Panc1 (cell line): ENCODE data around the gene LRP2. TPM values are rescaled to one million over a fixed set of nuclear protein-coding genes. Genes with fewer than 3 reads are reported as not detected.

ENCODE experiments used
- ATAC-seq: fragments of 200-7000 bp; cut with Tn5 transposase; 2 replicates; pipeline ENCODE4 v1.9.1; 2020; ENCODE audit warnings: mild to moderate bottlenecking, moderate library complexity
- BruUV-seq: library from RNA; stranded (reverse); fragments of 400-500 nt; replicated peaks from 2 replicates; lab custom pipeline; 2021; lab: Mats Ljungman, UMichigan
- CTCF ChIA-PET: fragments of 300-600 bp; sonication (Branson Sonifier 250); formaldehyde crosslinking; loops from one replicate; lab custom pipeline; 2022; ENCODE audit warnings: antibody characterized with exemption; lab: Charles Lee
- POLR2A ChIA-PET: fragments of 300-600 bp; sonication (Branson Sonifier 250); formaldehyde crosslinking; loops from one replicate; lab custom pipeline; 2022; ENCODE audit warnings: antibody characterized with exemption; lab: Charles Lee
- DNase-seq: peaks from one replicate; pipeline ENCODE4 v3.0.0-alpha.2; 2010; ENCODE audit warnings: low read depth, low spot score
- H3K27ac ChIP-seq: 2 replicates; pipeline ENCODE4 v1.5.1; 2011; ENCODE audit warnings: mild to moderate bottlenecking, low read length, inconsistent platforms
- H3K27me3 ChIP-seq: fragments of 200-500 bp; sonication (Bioruptor generic); 2 replicates; pipeline ENCODE4 v1.6.0; 2014; ENCODE audit warnings: low read length, inconsistent platforms; ENCODE audit not compliant: control insufficient read depth, insufficient read depth
- H3K36me3 ChIP-seq: fragments of 200-500 bp; sonication (Bioruptor generic); 2 replicates; pipeline ENCODE4 v1.5.1; 2014; ENCODE audit warnings: inconsistent platforms, mild to moderate bottlenecking, low read length, moderate library complexity; ENCODE audit not compliant: control insufficient read depth, insufficient read depth
- H3K4me1 ChIP-seq: 2 replicates; pipeline ENCODE4 v1.5.1; 2011; ENCODE audit warnings: inconsistent platforms, mild to moderate bottlenecking, low read length, moderate library complexity; ENCODE audit not compliant: control insufficient read depth, insufficient read depth
- H3K4me3 ChIP-seq, 2 experiments: 2 replicates each; pipeline ENCODE4 v1.5.1; 2011 to 2012; ENCODE audit warnings: low read depth in 2 of 2, low read length in 2 of 2, mild to moderate bottlenecking in 2 of 2, inconsistent platforms in 1 of 2, moderate library complexity in 1 of 2
- H3K9me3 ChIP-seq: fragments of 200-500 bp; sonication (Bioruptor generic); 2 replicates; pipeline ENCODE4 v1.5.1; 2014; ENCODE audit warnings: low read depth, mild to moderate bottlenecking, inconsistent platforms, low read length, moderate library complexity; ENCODE audit not compliant: control insufficient read depth, insufficient read depth
- CTCF ChIP-seq: fragments of 450-650 bp; IDR thresholded peaks from 2 replicates; pipeline ENCODE4 v1.5.1; 2017; ENCODE audit warnings: mild to moderate bottlenecking
- POLR2AphosphoS5 ChIP-seq: IDR thresholded peaks from 2 replicates; pipeline ENCODE4 v1.6.1; 2012; ENCODE audit warnings: mild to moderate bottlenecking, low read depth, low read length, moderate library complexity
- REST ChIP-seq, 2 experiments: IDR thresholded peaks; 2 replicates each; pipeline ENCODE4 v1.6.1; 2011 to 2012; ENCODE audit warnings: low read depth in 2 of 2, control low read depth in 1 of 2, low read length in 1 of 2, mild to moderate bottlenecking in 1 of 2, moderate library complexity in 1 of 2; ENCODE audit not compliant: insufficient read depth in 1 of 2
- SIN3A ChIP-seq: IDR thresholded peaks from 2 replicates; pipeline ENCODE4 v1.6.1; 2012; ENCODE audit warnings: low read depth, mild to moderate bottlenecking, low read length, moderate library complexity, borderline replicate concordance; ENCODE audit not compliant: insufficient read depth
- TCF7L2 ChIP-seq: IDR thresholded peaks from 2 replicates; pipeline ENCODE4 v1.6.1; 2011; ENCODE audit warnings: mild to moderate bottlenecking, low read depth, low read length, inconsistent platforms
- in situ Hi-C: cut with HindIII; loops from 2 replicates; pipeline ENCODE4 v1.10.0; 2016; ENCODE audit warnings: low sequenced_read_pairs, low pct_unique_long_range_greater_than_20kb
- intact Hi-C: fragments of 100-400 bp; cut with micrococcal nuclease; formaldehyde crosslinking; loops from one replicate; pipeline ENCODE4 v1.10.0; 2022; ENCODE audit not compliant: unreplicated experiment
- total RNA-seq: library from RNA; stranded (reverse); gene quantifications from one replicate; pipeline ENCODE4 v1.2.1, GENCODE V29; 2021; ENCODE audit not compliant: unreplicated experiment

LRP2 gene
- total RNA-seq, 1 experiment from 2014 or later, result 0.10 TPM

DNA sequence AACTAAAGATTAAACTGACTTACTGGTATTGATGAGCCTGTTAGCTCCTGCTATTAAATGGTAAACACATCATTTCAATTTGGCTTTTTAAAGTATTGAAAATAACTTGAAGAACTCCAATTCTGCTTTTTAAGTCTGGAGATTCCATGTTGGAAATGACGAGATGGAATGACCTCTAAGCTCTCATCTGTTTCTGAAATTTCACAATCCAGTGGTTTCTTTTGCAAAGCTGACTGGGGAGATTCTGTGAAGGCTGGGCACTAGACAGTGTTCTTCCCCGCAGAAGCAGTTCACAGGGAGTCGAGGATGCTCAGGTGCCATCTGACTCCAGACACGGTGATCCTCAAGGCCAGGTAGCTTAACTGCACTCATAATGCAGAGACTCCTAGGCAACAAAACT is 248.3 kb downstream of the LRP2 start:
- DNase-seq (no peak), ATAC-seq (no peak)
- intact Hi-C loops (loop anchor here (5.0 to 10.0 kb wide), 3 partner anchors 108 to 283 kb away; no protein-coding TSS in a partner anchor), in situ Hi-C loops (no loop called here)
- no peak overlapping the region for H3K4me3 ChIP-seq
- no peaks in the 10 kb centered on the region; the same call in 1 of the 2 replicates for H3K4me1 ChIP-seq
- TF ChIP-seq REST (IDR thresholded peaks at IDR 0.05; ENCODE audit: insufficient read depth in 1 of 2, low read depth in 2 of 2, low read length in 1 of 2), result no peak
- TF ChIP-seq TCF7L2, result no peak
- H3K36me3 ChIP-seq, result no peaks in the 10 kb centered on the region
- no peak overlapping the region for H3K27ac ChIP-seq
- BruUV-seq, result no TSS peak
- ChIA-PET POLR2A (no interaction called here), CTCF (no interaction called here)
- H3K9me3 ChIP-seq, result no peaks in the 10 kb centered on the region
- no peaks in the 10 kb centered on the region for H3K27me3 ChIP-seq

GRCh38 chr2:169112841-169113240 is 249.5 kb downstream of the LRP2 start:
- H3K4me1 ChIP-seq, result no peaks in the 10 kb centered on the region; the same call in 1 of the 2 replicates
- intact Hi-C loops (loop anchor here (5.0 to 10.0 kb wide), 3 partner anchors 109 to 284 kb away; no protein-coding TSS in a partner anchor), in situ Hi-C loops (no loop called here)
- no peaks in the 10 kb centered on the region for H3K27me3 ChIP-seq
- no peak overlapping the region for H3K27ac ChIP-seq
- H3K9me3 ChIP-seq, result no peaks in the 10 kb centered on the region
- TF ChIP-seq SIN3A (no peak), REST (IDR thresholded peaks at IDR 0.05; ENCODE audit: insufficient read depth in 1 of 2, low read depth in 2 of 2, low read length in 1 of 2) (no peak), TCF7L2 (no peak), CTCF (no peak), POLR2AphosphoS5 (no peak)
- ATAC-seq, result no peak
- DNase-seq, result no peak
- ChIA-PET POLR2A (no interaction called here), CTCF (no interaction called here)
- no peak overlapping the region for H3K4me3 ChIP-seq
- BruUV-seq, result no TSS peak
- no peaks in the 10 kb centered on the region for H3K36me3 ChIP-seq
